SIG-M5 (cell line): Measurements from ENCODE around the gene CENATAC.
A peak's percentile ranks its signal among the peaks of the same experiment; 100 is the strongest.
"Not testable (repeated sequence)": the region's sequence is repeated elsewhere in the genome, so short reads cannot be mapped to it uniquely, and the experiment has no call there.

Source experiments
- DNase-seq: peaks from one replicate; lab custom pipeline; 2025; lab: John Stamatoyannopoulos, UW

The CENATAC gene

GRCh38 chr11:118996926-118997626 is 862 bp upstream of the CENATAC start:
- no peak for DNase-seq

DNA sequence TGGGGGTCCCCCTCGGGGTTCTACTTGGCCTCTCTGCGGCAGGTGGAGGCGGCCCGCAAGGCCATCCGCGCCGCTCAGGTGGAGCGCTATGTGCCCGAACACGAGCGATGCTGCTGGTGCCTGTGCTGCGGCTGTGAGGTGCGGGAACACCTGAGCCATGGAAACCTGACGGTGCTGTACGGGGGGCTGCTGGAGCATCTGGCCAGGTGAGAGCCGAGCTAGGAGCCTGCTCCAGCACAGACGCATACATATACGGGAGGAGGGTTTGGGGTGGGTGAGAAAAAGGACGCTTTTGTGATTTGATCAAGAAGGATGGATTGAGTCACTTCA is 415 bp downstream of the CENATAC start:
- no peak for DNase-seq

DNA sequence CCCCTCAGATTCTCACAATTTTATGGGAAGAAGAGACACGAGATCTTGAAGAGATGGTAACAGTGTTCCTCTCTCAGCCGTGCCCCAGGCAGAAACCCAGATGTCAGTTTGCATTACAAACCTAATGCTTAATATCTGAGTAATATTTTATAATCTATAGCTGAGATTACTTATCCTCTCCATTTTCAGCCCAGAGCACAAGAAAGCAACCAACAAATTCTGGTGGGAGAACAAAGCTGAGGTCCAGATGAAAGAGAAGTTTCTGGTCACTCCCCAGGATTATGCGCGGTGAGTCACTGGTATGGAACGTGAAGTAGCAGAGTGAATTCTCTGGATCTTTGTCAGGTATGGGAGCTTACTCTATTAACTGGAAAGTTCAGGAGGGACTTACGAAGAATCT is 884 bp downstream of the CENATAC start:
- DNase-seq, result no peak

DNA sequence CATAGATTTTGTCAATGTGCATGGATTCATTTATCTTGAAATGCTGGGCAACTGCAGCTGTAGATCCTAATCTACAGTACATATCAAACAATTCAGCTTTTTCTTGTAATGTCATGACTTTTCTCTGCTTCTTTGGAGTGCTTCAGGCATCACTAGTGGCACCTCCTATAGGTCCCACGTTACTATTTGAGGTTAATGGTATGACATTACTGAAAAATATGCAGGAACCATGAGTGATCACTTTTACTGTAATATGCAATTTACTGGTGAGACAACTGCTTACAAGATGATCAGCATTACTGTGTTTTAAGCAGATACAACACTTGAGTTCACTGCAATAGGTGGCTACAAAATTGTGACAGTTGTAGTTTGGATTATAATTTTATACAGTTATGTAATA is 3.0 kb downstream of the CENATAC start:
- DNase-seq, result no peak

- no peak for DNase-seq
These were observed 8.7 kb downstream of the CENATAC start for GRCh38 chr11:119006656-119007055.

DNA sequence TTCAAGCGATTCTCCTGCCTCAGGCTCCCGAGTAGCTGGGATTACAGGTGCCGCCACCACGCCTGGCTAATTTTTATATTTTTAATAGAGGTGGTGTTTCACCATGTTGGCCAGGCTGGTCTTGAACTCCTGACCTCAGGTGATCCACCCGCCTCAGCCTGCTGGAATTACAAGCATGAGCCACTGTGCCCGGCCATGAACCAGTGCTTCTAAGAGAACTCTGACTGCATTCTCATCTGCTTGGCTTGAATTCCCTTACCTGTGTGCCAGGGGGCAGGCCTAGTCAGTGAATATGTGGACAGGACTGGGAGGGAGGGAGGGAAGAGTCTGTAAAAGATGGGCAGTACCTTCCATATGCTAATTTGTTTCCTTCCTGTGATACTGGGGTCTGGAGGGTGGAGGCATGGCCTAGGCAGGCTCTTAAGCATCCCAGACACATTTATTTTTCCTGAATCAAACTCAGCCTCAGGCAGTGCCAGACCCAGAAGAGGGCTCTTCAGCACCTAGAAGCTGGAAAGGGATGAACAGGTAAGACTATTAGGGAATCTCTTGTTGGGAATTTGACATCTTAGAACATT is 13.6 kb downstream of the CENATAC start:
- DNase-seq, result no peak

- no peak for DNase-seq
These were observed 14.8 kb downstream of the CENATAC start for GRCh38 chr11:119012629-119013170.

- DNase-seq, result no peak
These were observed 16.4 kb downstream of the CENATAC start for GRCh38 chr11:119014209-119014924.

- DNase-seq, result no peak
These were observed 17.2 kb downstream of the CENATAC start for GRCh38 chr11:119015054-119015611.

DNA sequence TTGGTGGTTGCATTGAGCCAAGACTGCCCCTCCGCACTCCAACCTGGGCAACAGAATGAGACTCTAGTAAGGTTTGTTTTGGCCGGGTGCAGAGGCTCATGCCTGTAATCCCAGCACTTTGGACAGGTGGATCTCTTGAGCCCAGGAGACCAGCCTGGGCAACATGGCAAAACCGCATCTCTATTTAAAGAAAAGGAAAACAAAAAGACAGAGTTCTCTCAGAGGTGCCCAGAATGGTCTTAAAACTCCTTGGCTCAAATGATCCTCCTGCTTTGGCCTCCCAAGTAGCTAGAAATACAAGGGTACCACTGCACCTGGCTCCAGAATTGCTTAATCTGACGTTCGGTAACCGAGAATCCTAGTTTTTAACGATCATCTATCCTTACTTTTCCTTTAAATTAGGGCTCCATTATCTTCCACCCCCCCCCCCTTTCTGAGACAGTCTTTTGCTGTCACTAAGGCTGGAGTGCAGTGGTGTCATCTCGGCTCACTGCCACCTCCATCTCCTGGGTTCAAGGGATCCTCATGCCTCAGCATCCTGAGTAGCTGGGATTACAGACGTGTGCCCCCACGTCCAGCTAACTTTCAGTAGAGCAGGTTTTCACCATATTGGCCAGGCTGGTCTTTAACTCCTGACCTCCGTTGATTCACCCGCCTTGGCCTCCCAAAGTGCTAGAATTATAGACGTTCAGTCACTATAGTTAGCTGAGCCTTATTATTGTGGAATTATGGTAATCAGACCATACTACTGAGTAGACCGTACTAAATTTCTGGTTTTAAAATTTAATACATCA is 18.5 kb downstream of the CENATAC start:
- DNase-seq, result no peak

DNA sequence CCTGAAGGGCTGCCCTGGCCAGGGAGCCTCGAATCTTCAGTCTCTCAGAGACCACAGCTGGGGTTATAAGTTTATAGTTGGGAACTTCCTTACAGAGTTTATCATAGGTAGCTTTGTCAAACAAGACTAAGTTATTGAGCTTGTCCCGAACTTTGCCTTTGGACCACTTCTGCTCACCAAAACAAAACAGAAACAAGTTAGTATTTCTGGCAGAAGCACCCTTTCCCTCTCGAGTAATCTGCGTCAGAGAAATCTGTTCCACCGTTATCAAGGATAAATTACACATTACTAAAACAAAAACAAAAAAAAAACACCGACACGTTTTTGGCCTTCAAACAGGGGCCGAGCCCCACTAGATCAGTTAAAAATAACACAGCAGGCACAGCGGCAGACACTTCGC is 19.4 kb downstream of the CENATAC start:
- not testable (repeated sequence) for DNase-seq

DNA sequence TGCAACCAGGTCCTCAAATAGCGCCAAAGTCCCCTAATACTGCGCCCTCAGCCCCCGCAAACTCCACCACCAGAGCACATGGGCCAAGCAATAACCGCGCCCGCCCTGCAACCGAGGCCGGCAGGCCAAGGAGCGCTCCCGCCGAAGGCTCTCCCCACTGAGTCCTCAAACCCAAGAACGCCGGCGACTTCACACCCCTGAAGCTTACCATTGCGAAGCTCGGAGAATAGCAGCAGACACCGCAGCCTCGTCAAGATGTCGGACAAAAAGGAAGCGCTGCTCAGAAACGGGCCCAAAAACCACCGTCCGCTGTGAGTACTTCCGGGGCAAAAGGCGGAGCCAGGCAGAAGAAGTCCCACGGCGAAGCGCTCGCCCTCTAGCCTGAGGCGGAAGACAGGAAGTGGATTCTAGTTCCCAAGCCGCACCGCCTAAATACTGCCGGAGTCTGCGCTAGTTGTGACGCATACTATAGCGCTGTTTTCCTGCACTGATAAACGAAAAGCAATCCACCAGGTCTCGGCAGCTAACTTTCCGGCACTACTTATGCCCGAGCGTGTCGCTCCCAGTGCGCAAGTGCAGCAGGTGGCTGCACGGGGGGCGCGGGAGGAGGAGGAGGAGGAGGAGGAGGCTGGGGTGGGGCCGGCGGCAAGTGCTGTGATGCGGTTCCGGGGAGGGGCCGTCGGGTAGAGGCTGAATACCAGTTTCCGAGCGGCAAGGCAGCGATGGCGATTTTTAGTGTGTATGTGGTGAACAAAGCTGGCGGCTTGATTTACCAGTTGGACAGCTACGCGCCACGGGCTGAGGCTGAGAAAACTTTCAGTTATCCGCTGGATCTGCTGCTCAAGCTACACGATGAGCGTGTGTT is 20.4 kb downstream of the CENATAC start, which contains the start of the genes RPS25 and TRAPPC4:
TSS of gene RPS25 (minus strand) at position 270 of the 865 bp plus-strand sequence. CDS start at position 211, 59 bp downstream.
TSS of gene TRAPPC4 (plus strand) at position 693 of the 865 bp plus-strand sequence. CDS start at position 723, 30 bp downstream.
- DNase-seq, result peak; percentile 91

- no peak for DNase-seq
These were observed 22.1 kb downstream of the CENATAC start for GRCh38 chr11:119019996-119020395.

DNA sequence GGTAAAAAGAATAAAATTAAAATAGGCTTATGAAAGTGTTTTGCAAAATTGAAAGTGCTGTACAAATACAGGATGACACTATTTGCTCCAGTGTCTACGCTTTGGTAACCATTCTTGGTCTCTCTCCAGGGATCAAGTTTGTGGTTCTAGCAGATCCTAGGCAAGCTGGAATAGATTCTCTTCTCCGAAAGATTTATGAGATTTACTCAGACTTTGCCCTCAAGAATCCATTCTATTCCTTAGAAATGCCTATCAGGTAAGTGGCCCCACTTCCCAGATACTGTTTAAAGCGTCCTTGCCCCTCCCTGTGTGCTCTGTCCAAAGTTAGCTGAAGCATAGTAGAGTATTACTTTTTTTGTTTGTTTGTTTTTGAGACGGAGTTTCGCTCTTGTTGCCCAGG is 23.7 kb downstream of the CENATAC start:
- DNase-seq, result no peak

DNA sequence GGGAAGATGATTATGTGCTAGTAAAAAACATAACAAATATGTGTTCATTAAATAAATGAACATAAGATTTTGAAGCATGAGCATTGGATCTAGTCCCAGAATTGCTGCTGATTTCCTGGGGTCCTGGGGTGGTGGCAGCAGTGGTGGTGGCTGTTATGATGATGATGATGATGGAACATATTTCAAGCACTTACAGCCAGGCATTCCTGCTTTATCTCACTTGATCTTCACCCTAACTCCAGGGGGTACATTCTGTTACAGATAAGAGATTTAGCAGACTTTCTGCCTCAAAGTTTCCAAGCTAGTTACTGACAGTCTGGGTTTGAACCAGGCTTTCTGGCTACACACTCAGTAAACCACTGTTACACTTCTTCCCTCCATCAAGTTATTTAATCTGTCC is 25.8 kb downstream of the CENATAC start:
- no peak for DNase-seq

- no peak for DNase-seq
These were observed 26.6 kb downstream of the CENATAC start for GRCh38 chr11:119024430-119025098.

- DNase-seq, result no peak
These were observed 27.1 kb downstream of the CENATAC start for GRCh38 chr11:119025099-119025473.

DNA sequence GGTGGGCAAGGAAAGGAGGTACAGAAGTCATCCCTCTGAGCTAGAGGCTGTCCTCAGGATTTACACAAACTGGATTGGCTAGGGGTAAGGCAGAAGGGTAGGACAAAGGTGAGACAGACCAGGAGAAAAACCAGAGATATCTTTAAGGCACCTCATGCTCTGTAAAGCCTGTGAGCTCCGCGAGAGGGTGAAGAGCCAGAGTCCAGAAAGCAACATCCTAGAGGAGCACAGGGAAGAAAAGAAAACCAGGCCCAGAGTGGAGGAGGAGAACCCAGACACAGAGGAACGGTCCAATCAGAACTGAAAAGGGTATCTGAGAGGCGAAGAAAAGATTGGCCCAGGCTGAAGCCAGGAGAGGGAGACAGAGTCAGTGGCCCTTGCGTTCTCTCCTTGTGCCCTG is 27.6 kb downstream of the CENATAC start:
- DNase-seq, result no peak

DNA sequence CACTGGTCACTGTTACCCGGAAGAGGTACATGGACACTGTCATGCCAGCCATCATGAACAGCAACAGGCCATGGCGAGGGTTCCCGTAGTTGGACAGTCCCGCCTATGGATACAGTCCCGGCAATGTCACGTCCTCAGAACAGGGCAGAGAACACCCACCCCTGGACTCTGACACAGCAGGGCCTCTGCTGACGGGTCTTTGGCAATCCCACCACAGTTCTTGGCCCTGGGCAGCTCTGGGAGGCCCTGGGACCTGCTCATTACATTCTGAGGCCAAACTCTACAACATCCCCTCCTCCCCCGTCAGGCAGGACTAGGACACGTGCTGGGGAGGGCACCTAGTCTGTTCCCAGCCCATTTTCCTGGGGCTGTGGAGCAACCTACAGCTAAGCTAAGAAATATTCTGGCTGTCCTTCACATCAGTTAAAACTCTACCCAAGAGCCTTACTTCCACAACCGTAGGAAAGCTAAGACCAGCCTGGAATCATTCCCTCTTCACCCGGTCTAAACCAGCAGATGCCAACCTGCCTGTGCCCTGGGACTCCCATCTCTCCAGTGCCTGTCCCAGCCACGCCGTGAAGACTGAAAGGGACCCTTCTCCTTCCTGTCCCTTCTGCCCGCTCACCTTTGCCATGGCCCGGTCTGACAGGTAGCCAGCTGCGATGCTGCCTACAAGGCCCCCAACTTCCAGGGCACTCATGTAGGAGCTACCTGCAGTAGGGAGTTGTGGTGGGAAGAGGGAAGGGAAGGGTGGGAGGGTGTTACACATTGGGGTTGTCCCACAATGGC is 28.2 kb downstream of the CENATAC start:
- no peak for DNase-seq
